GM10266 (cell line): ENCODE data around the gene PRDX4.
"Not testable (repeated sequence)": the region's sequence is repeated elsewhere in the genome, so short reads cannot be mapped to it uniquely, and the experiment has no call there.

Experiments
- DNase-seq: peaks from one replicate; pipeline ENCODE4 v3.0.0; 2012; ENCODE audit errors: extremely low spot score
- CTCF ChIP-seq: IDR thresholded peaks from 2 replicates; pipeline ENCODE4 v1.5.1; 2012; ENCODE audit warnings: mild to moderate bottlenecking, low read depth; ENCODE audit not compliant: control insufficient read depth, insufficient read depth; ENCODE audit errors: missing control alignments

Gene PRDX4

GRCh38 chrX:23633834-23634580 lies 33.3 kb upstream of the PRDX4 start:
- no peak for TF ChIP-seq CTCF
- DNase-seq = no peak

GRCh38 chrX:23637187-23637586 lies 30.1 kb upstream of the PRDX4 start:
- TF ChIP-seq CTCF = no peak
- DNase-seq = no peak

- TF ChIP-seq CTCF = no peak
- DNase-seq = no peak
Observed at GRCh38 chrX:23643020-23643419, 24.3 kb upstream of the PRDX4 start.

GRCh38 chrX:23644744-23645143 lies 22.5 kb upstream of the PRDX4 start:
- no peak for TF ChIP-seq CTCF

GRCh38 chrX:23656091-23656490 lies 11.2 kb upstream of the PRDX4 start:
- TF ChIP-seq CTCF = no peak
- DNase-seq = no peak

More at GRCh38 chrX:23644744-23645143, 22.5 kb upstream of the PRDX4 start:
- no peak for DNase-seq

GRCh38 chrX:23656684-23657083 lies 10.6 kb upstream of the PRDX4 start:
- no peak for TF ChIP-seq CTCF

GRCh38 chrX:23659339-23659738 lies 8.0 kb upstream of the PRDX4 start:
- no peak for DNase-seq
- no peak for TF ChIP-seq CTCF

More at GRCh38 chrX:23656684-23657083, 10.6 kb upstream of the PRDX4 start:
- DNase-seq = no peak

- not testable (repeated sequence) for DNase-seq
Observed at GRCh38 chrX:23660083-23660765, 7.1 kb upstream of the PRDX4 start.
